Erythroblast (primary cell): ENCODE data around the gene SLC52A1.

Source experiments
- GATA1 ChIP-seq: IDR thresholded peaks from 2 replicates; pipeline ENCODE4 v1.6.1; 2011; ENCODE audit warnings: low read depth, mild to moderate bottlenecking, control low read depth, low read length, moderate library complexity
- POLR2A ChIP-seq: IDR thresholded peaks from 2 replicates; pipeline ENCODE4 v1.6.1; 2011; ENCODE audit warnings: mild to moderate bottlenecking, low read length

DNA sequence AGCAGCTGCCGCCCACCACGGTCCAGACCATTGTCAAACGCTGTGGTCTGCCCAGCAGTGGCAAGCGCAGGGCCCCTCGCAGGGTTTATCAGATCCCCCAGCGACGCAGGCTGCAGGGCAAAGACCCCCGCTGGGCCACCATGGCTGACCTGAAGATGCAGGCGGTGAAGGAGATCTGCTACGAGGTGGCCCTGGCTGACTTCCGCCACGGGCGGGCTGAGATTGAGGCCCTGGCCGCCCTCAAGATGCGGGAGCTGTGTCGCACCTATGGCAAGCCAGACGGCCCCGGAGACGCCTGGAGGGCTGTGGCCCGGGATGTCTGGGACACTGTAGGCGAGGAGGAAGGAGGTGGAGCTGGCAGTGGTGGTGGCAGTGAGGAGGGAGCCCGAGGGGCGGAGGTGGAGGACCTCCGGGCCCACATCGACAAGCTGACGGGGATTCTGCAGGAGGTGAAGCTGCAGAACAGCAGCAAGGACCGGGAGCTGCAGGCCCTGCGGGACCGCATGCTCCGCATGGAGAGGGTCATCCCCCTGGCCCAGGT is 13.0 kb downstream of the SLC52A1 start:
- TF ChIP-seq POLR2A (no peak), GATA1 (no peak)
